PFSK-1 (cell line): ENCODE results near the gene SH3TC1.

Source experiments
- REST ChIP-seq, 2 experiments: IDR thresholded peaks; 2 replicates each; pipeline versions ENCODE4 v1.6.1 to v1.8.0; 2011 to 2012; ENCODE audit warnings: low read depth in 2 of 2, low read length in 2 of 2, control low read depth in 1 of 2, inconsistent platforms in 1 of 2, mild to moderate bottlenecking in 1 of 2, moderate library complexity in 1 of 2; ENCODE audit not compliant: insufficient read depth in 1 of 2
- SIN3A ChIP-seq: IDR thresholded peaks from 2 replicates; pipeline ENCODE4 v1.6.1; 2012; ENCODE audit warnings: mild to moderate bottlenecking, low read length, moderate library complexity, borderline replicate concordance; ENCODE audit not compliant: insufficient read depth
- TAF1 ChIP-seq: IDR thresholded peaks from 2 replicates; pipeline ENCODE4 v1.6.1; 2012; ENCODE audit warnings: low read length, control low read depth, borderline replicate concordance; ENCODE audit not compliant: insufficient read depth

GRCh38 chr4:8227771-8228318, 28.8 kb downstream of the SH3TC1 start:
- no peak for TF ChIP-seq TAF1
- TF ChIP-seq REST (IDR thresholded peaks at IDR 0.05; ENCODE audit: insufficient read depth in 1 of 2, low read depth in 2 of 2, low read length in 2 of 2) = no peak
- no peak for TF ChIP-seq SIN3A
